HG03060 (cell line): ENCODE results near the gene FAM187B.

Experiments used
- ATAC-seq: cut with Tn5 transposase; IDR thresholded peaks from one replicate; pipeline ENCODE4 v1.9.1; 2021; ENCODE audit warnings: low read depth, moderate number of reproducible peaks; ENCODE audit not compliant: unreplicated experiment

FAM187B gene

GRCh38 chr19:35228177-35228930, at the start of gene FAM187B:
Gene FAM187B (minus strand): TSS chr19:35228739. CDS start chr19:35228680, 59 bp downstream.
- no peak for ATAC-seq

- no peak for ATAC-seq
Observed at GRCh38 chr19:35276706-35277281, 48.3 kb upstream of the FAM187B start.

- ATAC-seq, result no peak
Observed at GRCh38 chr19:35274323-35274722, 45.8 kb upstream of the FAM187B start.

- no peak for ATAC-seq
Observed at GRCh38 chr19:35273686-35274259, 45.2 kb upstream of the FAM187B start.

GRCh38 chr19:35272954-35273649, 44.6 kb upstream of the FAM187B start:
- ATAC-seq, result no peak

- ATAC-seq, result no peak
Observed at GRCh38 chr19:35272122-35272719, 43.7 kb upstream of the FAM187B start.

GRCh38 chr19:35271546-35271945, 43.0 kb upstream of the FAM187B start:
- no peak for ATAC-seq

GRCh38 chr19:35270381-35270811, 41.9 kb upstream of the FAM187B start:
- no peak for ATAC-seq

- ATAC-seq, result no peak
Observed at GRCh38 chr19:35269438-35270117, 41.0 kb upstream of the FAM187B start.

- ATAC-seq, result no peak
Observed at GRCh38 chr19:35268536-35269437, 40.2 kb upstream of the FAM187B start, which contains the start of gene USF2. Gene USF2 (plus strand): TSS chr19:35268962. CDS start chr19:35269102, 140 bp downstream.

GRCh38 chr19:35267818-35268535, 39.4 kb upstream of the FAM187B start:
- ATAC-seq, result no peak

GRCh38 chr19:35267353-35267817, 38.8 kb upstream of the FAM187B start:
- no peak for ATAC-seq

- no peak for ATAC-seq
Observed at GRCh38 chr19:35266520-35267352, 38.2 kb upstream of the FAM187B start.

- ATAC-seq, result no peak
Observed at GRCh38 chr19:35265900-35266519, 37.5 kb upstream of the FAM187B start.

GRCh38 chr19:35265126-35265899, 36.8 kb upstream of the FAM187B start:
- no peak for ATAC-seq
